ENCODE measurements around the gene CNGA3.
"Not testable (repeated sequence)": the region's sequence is repeated elsewhere in the genome, so short reads cannot be mapped to it uniquely, and the experiment has no call there.

The CNGA3 gene

GRCh38 chr2:98346311-98347236 is at the start of gene CNGA3:
Gene CNGA3, plus strand, starts transcription at chr2:98346456. Its CDS starts 23,520 bp downstream, at chr2:98369976.
- no peak for DNase-seq

- DNase-seq = no peak
Measured at GRCh38 chr2:98297817-98298682, 48.2 kb upstream of the CNGA3 start.

GRCh38 chr2:98298683-98299164 is 47.5 kb upstream of the CNGA3 start:
- no peak for DNase-seq

GRCh38 chr2:98299211-98299905 is 46.9 kb upstream of the CNGA3 start:
- no peak for DNase-seq

- no peak for DNase-seq
Measured at GRCh38 chr2:98300141-98300874, 45.9 kb upstream of the CNGA3 start.

- DNase-seq = no peak
Measured at GRCh38 chr2:98301469-98301868, 44.8 kb upstream of the CNGA3 start.

GRCh38 chr2:98307131-98307696 is 39.0 kb upstream of the CNGA3 start:
- DNase-seq = not testable (repeated sequence)

- DNase-seq = no peak
Measured at GRCh38 chr2:98308068-98308467, 38.2 kb upstream of the CNGA3 start.

GRCh38 chr2:98308532-98308931 is 37.7 kb upstream of the CNGA3 start:
- no peak for DNase-seq

GRCh38 chr2:98309580-98309979 is 36.7 kb upstream of the CNGA3 start:
- DNase-seq = no peak

GRCh38 chr2:98310010-98310409 is 36.2 kb upstream of the CNGA3 start:
- DNase-seq = no peak

- DNase-seq = no peak
Measured at GRCh38 chr2:98311090-98311489, 35.2 kb upstream of the CNGA3 start.

GRCh38 chr2:98311771-98312545 is 34.3 kb upstream of the CNGA3 start:
- no peak for DNase-seq

- no peak for DNase-seq
Measured at GRCh38 chr2:98313492-98314250, 32.6 kb upstream of the CNGA3 start.

GRCh38 chr2:98314251-98314650 is 32.0 kb upstream of the CNGA3 start:
- no peak for DNase-seq

- no peak for DNase-seq
Measured at GRCh38 chr2:98315957-98316356, 30.3 kb upstream of the CNGA3 start.

- DNase-seq = no peak
Measured at GRCh38 chr2:98317214-98317613, 29.0 kb upstream of the CNGA3 start.

- DNase-seq = not testable (repeated sequence)
Measured at GRCh38 chr2:98320171-98320570, 26.1 kb upstream of the CNGA3 start.

GRCh38 chr2:98324181-98324580 is 22.1 kb upstream of the CNGA3 start:
- DNase-seq = no peak

- DNase-seq = no peak
Measured at GRCh38 chr2:98327776-98328175, 18.5 kb upstream of the CNGA3 start.

Data from AML-193 (cell line).